CD4-positive, alpha-beta memory T cell (primary cell): Measurements from ENCODE around the gene DLG5. TPM values are rescaled to one million over a fixed set of nuclear protein-coding genes. Genes with fewer than 3 reads are reported as not detected.

ENCODE experiments used
- CTCF ChIA-PET: fragments of 350-600 bp; sonication (Branson Sonifier 250); formaldehyde crosslinking; loops from one replicate; lab custom pipeline; 2021; ENCODE audit warnings: inconsistent platforms; ENCODE audit not compliant: partially characterized antibody; lab: Charles Lee
- POLR2A ChIA-PET: fragments of 350-600 bp; sonication (Branson Sonifier 250); formaldehyde crosslinking; loops from one replicate; lab custom pipeline; 2021; ENCODE audit not compliant: partially characterized antibody; lab: Charles Lee
- DNase-seq, 5 donors: peaks; one replicate each; pipeline versions ENCODE4 v3.0.0 to v3.0.0-alpha.2; 2020 to 2022; ENCODE audit warnings: mixed read lengths in 1 of 5
- H3K27ac ChIP-seq: one replicate; pipeline ENCODE4 v1.7.0; 2013; ENCODE audit warnings: low read depth, low read length
- H3K27me3 ChIP-seq: 2 replicates; pipeline ENCODE4 v1.7.0; 2013; ENCODE audit warnings: mild to moderate bottlenecking, low read length, moderate library complexity; ENCODE audit not compliant: insufficient read depth
- H3K36me3 ChIP-seq: 2 replicates; pipeline ENCODE4 v1.7.0; 2013; ENCODE audit warnings: mild to moderate bottlenecking, low read length, moderate library complexity; ENCODE audit not compliant: insufficient read depth
- H3K4me1 ChIP-seq: 2 replicates; pipeline ENCODE4 v1.7.0; 2013; ENCODE audit warnings: mild to moderate bottlenecking, low read length, moderate library complexity; ENCODE audit not compliant: insufficient read depth
- H3K4me3 ChIP-seq, 2 donors: one replicate each; pipeline ENCODE4 v1.7.0; 2013; ENCODE audit warnings: low read length in 2 of 2, mild to moderate bottlenecking in 1 of 2
- H3K9me3 ChIP-seq, 2 donors: one replicate each; pipeline ENCODE4 v1.7.0; 2013; ENCODE audit warnings: low read length in 2 of 2, control low read depth in 1 of 2; ENCODE audit not compliant: control insufficient read depth in 1 of 2
- H3K27ac Mint-ChIP-seq, 7 donors: one replicate each; pipeline ENCODE4 v1.8.0; 2020 to 2021; ENCODE audit warnings: mixed read lengths in 7 of 7, mild to moderate bottlenecking in 6 of 7, inconsistent platforms in 3 of 7, moderate library complexity in 3 of 7
- H3K27me3 Mint-ChIP-seq, 2 donors: one replicate each; pipeline ENCODE4 v1.8.0; 2020 to 2021; ENCODE audit warnings: mixed read lengths in 2 of 2
- H3K36me3 Mint-ChIP-seq, 2 donors: one replicate each; pipeline ENCODE4 v1.8.0; 2020 to 2021; ENCODE audit warnings: mixed read lengths in 2 of 2, inconsistent platforms in 1 of 2, mild to moderate bottlenecking in 1 of 2
- H3K4me1 Mint-ChIP-seq, 4 donors: one replicate each; pipeline ENCODE4 v1.8.0; 2020 to 2021; ENCODE audit warnings: mixed read lengths in 4 of 4, mild to moderate bottlenecking in 1 of 4
- H3K4me3 Mint-ChIP-seq, 8 donors: one replicate each; pipeline ENCODE4 v1.8.0; 2020 to 2021; ENCODE audit warnings: mixed read lengths in 8 of 8, mild to moderate bottlenecking in 7 of 8, moderate library complexity in 6 of 8, inconsistent platforms in 3 of 8
- H3K9me3 Mint-ChIP-seq, 8 donors: one replicate each; pipeline ENCODE4 v1.8.0; 2020 to 2021; ENCODE audit warnings: mixed read lengths in 8 of 8, mild to moderate bottlenecking in 5 of 8, inconsistent platforms in 3 of 8, moderate library complexity in 1 of 8
- intact Hi-C: fragments of 100-400 bp; cut with micrococcal nuclease; formaldehyde crosslinking; loops from one replicate; pipeline ENCODE4 v1.15.1; 2023
- polyA plus RNA-seq, 2 donors: library from polyadenylated mRNA; unstranded; fragments of 300-500 nt; fragmentation: Illumina TruSeq; gene quantifications; one replicate each; pipeline ENCODE4 v1.2.3, GENCODE V29; 2021
- total RNA-seq, 2 experiments: library from RNA; stranded (reverse); gene quantifications; one replicate each; pipeline ENCODE4 v1.2.3, GENCODE V29; 2021

The DLG5 gene
- total and polyA plus RNA-seq, 4 experiments from 2014 or later = 0.13 to 3.2 (median 2.7) TPM; not detected in 1

- no peak overlapping the region for H3K4me3 ChIP-seq
- Mint-ChIP-seq H3K36me3 (no peaks in the 10 kb centered on the region), H3K9me3 (no peaks in the 10 kb centered on the region), H3K27me3 (peaks cover 0 to 2% of the 10 kb centered on the region in 2 donors), H3K4me1 (peaks cover 3 to 12% (median 8%) of the 10 kb centered on the region in 4 donors), H3K27ac (peak overlapping the region in 1 of 7 donors; percentile 9), H3K4me3 (no peak overlapping the region)
- intact Hi-C loops = no loop called here
- H3K4me1 ChIP-seq = peaks cover 3% of the 10 kb centered on the region
- CTCF ChIA-PET = no interaction called here
- H3K27me3 ChIP-seq = no peaks in the 10 kb centered on the region
- POLR2A ChIA-PET = no interaction called here
- H3K27ac ChIP-seq = no peak overlapping the region
- no peak for DNase-seq
- H3K36me3 ChIP-seq = no peaks in the 10 kb centered on the region
- no peaks in the 10 kb centered on the region for H3K9me3 ChIP-seq
These were observed 47.5 kb downstream of the DLG5 start for GRCh38 chr10:77879065-77879464.

- H3K4me3 Mint-ChIP-seq = peak overlapping the region in 4 of 8 donors; percentile 2 to 63 (median 38)
- Histone ChIP-seq H3K27ac (no peak overlapping the region), H3K36me3 (no peaks in the 10 kb centered on the region), H3K4me3 (no peak overlapping the region), H3K9me3 (no peaks in the 10 kb centered on the region), H3K27me3 (no peaks in the 10 kb centered on the region), H3K4me1 (peaks cover 14% of the 10 kb centered on the region)
- H3K9me3 Mint-ChIP-seq = no peaks in the 10 kb centered on the region
- intact Hi-C loops = no loop called here
- H3K36me3 Mint-ChIP-seq = no peaks in the 10 kb centered on the region
- POLR2A ChIA-PET = no interaction called here
- CTCF ChIA-PET = no interaction called here
- H3K27ac Mint-ChIP-seq = peak overlapping the region in 6 of 7 donors; percentile 19 to 88 (median 39)
- DNase-seq = peak; percentile 15 to 66 (median 32)
- peaks cover 5 to 25% (median 19%) of the 10 kb centered on the region in 4 donors for H3K4me1 Mint-ChIP-seq
- peaks cover 0 to 2% of the 10 kb centered on the region in 2 donors for H3K27me3 Mint-ChIP-seq
These were observed 48.9 kb downstream of the DLG5 start for GRCh38 chr10:77877441-77878344.

DNA sequence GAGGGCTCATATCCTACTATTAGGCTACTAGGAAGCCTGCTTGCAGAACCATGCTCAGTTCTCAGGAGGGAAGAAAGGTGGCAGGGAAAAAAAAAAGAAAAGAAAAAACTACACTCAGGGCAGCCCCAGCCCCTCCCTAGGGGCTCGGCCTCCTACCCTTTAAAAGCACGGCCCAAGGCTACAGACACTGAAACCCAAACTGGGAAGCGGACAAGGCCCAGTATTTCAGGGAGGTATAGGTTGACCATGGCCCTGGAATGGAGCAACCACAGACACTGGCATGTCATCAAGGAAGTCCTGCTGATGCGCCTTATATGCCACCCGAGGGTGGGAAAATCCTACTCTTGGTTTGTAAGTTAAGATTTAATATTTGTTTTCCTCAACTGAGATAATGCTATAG lies 50.8 kb downstream of the DLG5 start:
- no peak for DNase-seq
- H3K36me3 Mint-ChIP-seq = no peaks in the 10 kb centered on the region
- intact Hi-C loops = no loop called here
- Histone ChIP-seq H3K4me1 (peaks cover 14% of the 10 kb centered on the region), H3K27me3 (no peaks in the 10 kb centered on the region), H3K4me3 (no peak overlapping the region), H3K27ac (no peak overlapping the region), H3K9me3 (no peaks in the 10 kb centered on the region), H3K36me3 (no peaks in the 10 kb centered on the region)
- no peak overlapping the region for H3K27ac Mint-ChIP-seq
- H3K9me3 Mint-ChIP-seq = no peaks in the 10 kb centered on the region
- no peak overlapping the region for H3K4me3 Mint-ChIP-seq
- peaks cover 0 to 2% of the 10 kb centered on the region in 2 donors for H3K27me3 Mint-ChIP-seq
- POLR2A ChIA-PET = no interaction called here
- CTCF ChIA-PET = no interaction called here
- peaks cover 5 to 25% (median 19%) of the 10 kb centered on the region in 4 donors for H3K4me1 Mint-ChIP-seq

DNA sequence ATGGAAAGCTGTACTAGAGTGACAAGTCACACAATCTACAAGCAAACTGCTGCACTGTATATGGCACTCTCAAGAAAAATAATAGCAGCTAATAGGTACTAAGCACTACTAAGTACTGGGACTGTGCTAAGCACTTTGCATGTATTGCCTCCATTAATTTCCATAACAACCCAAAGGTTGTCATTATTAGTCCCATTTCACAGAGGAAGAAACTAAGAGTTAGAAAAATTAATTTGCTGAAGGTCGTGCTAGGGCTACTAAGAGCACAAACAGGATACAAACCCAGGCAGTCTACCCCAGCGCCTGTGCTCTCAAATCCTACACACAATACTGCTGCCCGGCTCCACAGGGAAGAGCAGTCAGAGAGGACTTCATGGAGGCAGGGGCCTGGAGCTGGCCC lies 51.7 kb downstream of the DLG5 start:
- CTCF ChIA-PET = no interaction called here

GRCh38 chr10:77873536-77874380 lies 52.8 kb downstream of the DLG5 start:
- Histone ChIP-seq H3K9me3 (no peaks in the 10 kb centered on the region), H3K4me3 (no peak overlapping the region), H3K27me3 (no peaks in the 10 kb centered on the region), H3K4me1 (peaks cover 14% of the 10 kb centered on the region), H3K36me3 (no peaks in the 10 kb centered on the region), H3K27ac (no peak overlapping the region)
- DNase-seq = peak; percentile 3 to 56 (median 5)
- Mint-ChIP-seq H3K4me1 (peaks cover 5 to 25% (median 19%) of the 10 kb centered on the region in 4 donors), H3K4me3 (peak overlapping the region in 2 of 8 donors; percentile 12 to 26), H3K27ac (peak overlapping the region in 5 of 7 donors; percentile 17 to 87 (median 37)), H3K36me3 (no peaks in the 10 kb centered on the region), H3K9me3 (no peaks in the 10 kb centered on the region), H3K27me3 (peaks cover 0 to 2% of the 10 kb centered on the region in 2 donors)
- ChIA-PET CTCF (interaction anchor here (1.0 to 1.2 kb wide), 2 partner anchors 26 to 42 kb away, joined by 4 read pairs; no protein-coding TSS in a partner anchor), POLR2A (no interaction called here)
- intact Hi-C loops = no loop called here

More for the DNA sequence above, 51.7 kb downstream of the DLG5 start:
- H3K27ac Mint-ChIP-seq = no peak overlapping the region
- POLR2A ChIA-PET = no interaction called here
- peaks cover 0 to 2% of the 10 kb centered on the region in 2 donors for H3K27me3 Mint-ChIP-seq
- Histone ChIP-seq H3K9me3 (no peaks in the 10 kb centered on the region), H3K27me3 (no peaks in the 10 kb centered on the region), H3K27ac (no peak overlapping the region), H3K4me1 (peaks cover 14% of the 10 kb centered on the region), H3K4me3 (no peak overlapping the region), H3K36me3 (no peaks in the 10 kb centered on the region)
- H3K4me3 Mint-ChIP-seq = no peak overlapping the region
- peaks cover 5 to 25% (median 19%) of the 10 kb centered on the region in 4 donors for H3K4me1 Mint-ChIP-seq
- intact Hi-C loops = no loop called here
- no peaks in the 10 kb centered on the region for H3K36me3 Mint-ChIP-seq
- DNase-seq = no peak
- H3K9me3 Mint-ChIP-seq = no peaks in the 10 kb centered on the region

DNA sequence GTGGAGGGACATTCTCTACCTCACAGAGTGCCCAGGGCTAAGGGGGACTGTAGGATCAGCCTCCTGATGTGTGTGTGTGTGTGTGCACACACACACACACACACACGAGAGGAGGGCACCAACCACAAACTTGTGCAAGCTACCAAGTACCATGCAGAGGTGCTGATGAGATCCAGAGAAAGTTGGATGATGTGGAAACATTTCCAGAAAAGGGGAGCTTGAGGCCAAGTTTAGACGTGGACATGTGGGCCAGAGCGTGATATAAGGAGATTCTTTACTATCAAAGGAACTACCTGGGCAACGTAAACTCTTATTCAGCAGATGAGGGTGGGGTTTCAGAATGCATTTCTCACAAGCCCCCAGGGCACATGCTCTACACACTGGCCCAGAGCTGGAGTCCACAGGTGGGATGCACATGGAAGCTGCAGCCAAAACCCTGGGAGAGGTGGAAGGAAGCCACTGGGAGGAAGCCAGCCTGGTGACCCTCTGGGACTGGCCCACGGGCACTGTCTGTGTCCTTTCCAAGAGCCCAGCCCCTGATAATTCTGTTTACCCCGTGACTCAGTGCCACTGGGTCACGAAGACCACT lies 53.5 kb downstream of the DLG5 start:
- Mint-ChIP-seq H3K9me3 (no peaks in the 10 kb centered on the region), H3K4me3 (no peak overlapping the region), H3K27ac (peak overlapping the region in 2 of 7 donors; percentile 46 to 72), H3K27me3 (peaks cover 0 to 2% of the 10 kb centered on the region in 2 donors), H3K36me3 (no peaks in the 10 kb centered on the region), H3K4me1 (peaks cover 4 to 23% (median 18%) of the 10 kb centered on the region in 4 donors)
- Histone ChIP-seq H3K27me3 (no peaks in the 10 kb centered on the region), H3K36me3 (no peaks in the 10 kb centered on the region), H3K9me3 (no peaks in the 10 kb centered on the region), H3K4me3 (no peak overlapping the region), H3K27ac (no peak overlapping the region), H3K4me1 (peaks cover 14% of the 10 kb centered on the region)
- ChIA-PET POLR2A (no interaction called here), CTCF (interaction anchor here (1.0 to 1.2 kb wide), 2 partner anchors 26 to 41 kb away, joined by 4 read pairs; no protein-coding TSS in a partner anchor)
- intact Hi-C loops = no loop called here
- no peak for DNase-seq
